ENCODE results near the gene TAOK2.

The TAOK2 gene

DNA sequence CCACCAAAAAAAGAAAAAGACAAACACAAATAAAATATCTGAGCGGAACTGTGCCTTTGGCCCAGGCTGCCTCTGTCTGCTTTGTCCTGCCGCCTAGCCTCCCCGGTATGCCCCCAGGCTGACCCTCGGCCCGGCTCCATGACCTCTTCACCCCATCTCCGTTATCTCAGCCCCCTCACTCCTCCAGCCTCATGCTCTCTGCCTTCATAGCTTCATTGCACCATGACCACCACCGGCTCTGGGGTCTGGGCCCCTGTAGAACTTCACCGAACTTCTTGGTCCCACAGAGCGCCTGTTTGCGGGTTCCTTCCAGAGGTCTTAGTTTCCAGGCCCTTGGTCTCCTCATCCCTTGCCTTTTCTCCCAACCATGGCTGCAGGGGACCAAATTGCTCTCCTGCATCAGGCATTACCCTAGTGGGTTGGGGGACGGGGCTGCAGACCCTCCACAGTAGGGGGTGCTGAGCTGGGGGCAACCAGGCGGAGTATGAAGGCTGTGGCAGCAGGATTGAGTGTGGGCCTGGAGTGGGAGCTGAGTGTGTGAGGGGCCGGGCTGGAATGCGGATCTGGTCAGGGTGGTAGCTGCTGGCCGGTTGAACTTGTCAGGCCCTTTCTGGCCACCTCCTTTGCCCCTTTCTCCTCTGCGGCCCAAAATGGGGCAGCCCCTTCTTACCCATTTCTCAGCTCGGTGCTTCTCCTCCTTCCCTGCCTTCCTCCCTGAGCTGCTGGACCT lies 14.8 kb downstream of the TAOK2 start:
- H3K4me1 ChIP-seq (ENCODE audit: control insufficient read depth, insufficient read depth, low read length), result no peaks in the 10 kb centered on the region
- ChIA-PET CTCF (interaction anchor here (0.6 to 1.8 kb wide), 5 partner anchors 17 to 421 kb away, joined by 3 to 6 read pairs (median 3); no protein-coding TSS in a partner anchor), POLR2A (interaction anchor here (1.0 to 2.9 kb wide), 3 partner anchors 10 to 63 kb away, joined by 3 to 7 read pairs (median 3); partner anchors contain the start of gene KCTD13)
- H3K36me3 ChIP-seq (ENCODE audit: control insufficient read depth in 2 of 2, insufficient read depth in 1 of 2, low read length in 2 of 2), result peaks cover 32 to 100% of the 10 kb centered on the region in 2 experiments
- H3K9me3 ChIP-seq (ENCODE audit: control insufficient read depth, insufficient read depth, low read depth, low read length), result no peaks in the 10 kb centered on the region
- H3K4me3 ChIP-seq (ENCODE audit: low read depth, low read length), result no peak overlapping the region
- H3K27ac ChIP-seq (ENCODE audit: extremely low read depth, low read depth, low read length), result no peak overlapping the region
- TF ChIP-seq, protein P1, sequence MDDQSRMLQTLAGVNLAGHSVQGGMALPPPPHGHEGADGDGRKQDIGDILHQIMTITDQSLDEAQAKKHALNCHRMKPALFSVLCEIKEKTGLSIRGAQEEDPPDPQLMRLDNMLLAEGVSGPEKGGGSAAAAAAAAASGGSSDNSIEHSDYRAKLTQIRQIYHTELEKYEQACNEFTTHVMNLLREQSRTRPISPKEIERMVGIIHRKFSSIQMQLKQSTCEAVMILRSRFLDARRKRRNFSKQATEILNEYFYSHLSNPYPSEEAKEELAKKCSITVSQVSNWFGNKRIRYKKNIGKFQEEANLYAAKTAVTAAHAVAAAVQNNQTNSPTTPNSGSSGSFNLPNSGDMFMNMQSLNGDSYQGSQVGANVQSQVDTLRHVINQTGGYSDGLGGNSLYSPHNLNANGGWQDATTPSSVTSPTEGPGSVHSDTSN (CRISPR knock-in tag; IDR thresholded peaks at IDR 0.05), result no peak
- TF ChIP-seq ZNF138 (tag by site-specific recombination; IDR thresholded peaks at IDR 0.05; ENCODE audit: borderline replicate concordance) (no peak), REPIN1 (tag by site-specific recombination; IDR thresholded peaks at IDR 0.05; ENCODE audit: low read depth) (no peak), YY1 (tag by site-specific recombination; IDR thresholded peaks at IDR 0.05) (no peak), ZNF670 (tag by site-specific recombination; IDR thresholded peaks at IDR 0.05; ENCODE audit: low read depth) (no peak), ZNF248 (tag by site-specific recombination; IDR thresholded peaks at IDR 0.05) (no peak), SALL2 (tag by site-specific recombination; IDR thresholded peaks at IDR 0.05; ENCODE audit: borderline replicate concordance) (no peak), ZBTB8A (tag by site-specific recombination; IDR thresholded peaks at IDR 0.05) (no peak), EGR2 (tag by site-specific recombination; IDR thresholded peaks at IDR 0.05; ENCODE audit: low read depth) (no peak), ZNF701 (tag by site-specific recombination; IDR thresholded peaks at IDR 0.05) (no peak), ZNF621 (tag by site-specific recombination; IDR thresholded peaks at IDR 0.05) (no peak), HOXD13 (CRISPR knock-in tag; IDR thresholded peaks at IDR 0.05; ENCODE audit: borderline replicate concordance) (no peak)
- TF ChIP-seq, protein P2, sequence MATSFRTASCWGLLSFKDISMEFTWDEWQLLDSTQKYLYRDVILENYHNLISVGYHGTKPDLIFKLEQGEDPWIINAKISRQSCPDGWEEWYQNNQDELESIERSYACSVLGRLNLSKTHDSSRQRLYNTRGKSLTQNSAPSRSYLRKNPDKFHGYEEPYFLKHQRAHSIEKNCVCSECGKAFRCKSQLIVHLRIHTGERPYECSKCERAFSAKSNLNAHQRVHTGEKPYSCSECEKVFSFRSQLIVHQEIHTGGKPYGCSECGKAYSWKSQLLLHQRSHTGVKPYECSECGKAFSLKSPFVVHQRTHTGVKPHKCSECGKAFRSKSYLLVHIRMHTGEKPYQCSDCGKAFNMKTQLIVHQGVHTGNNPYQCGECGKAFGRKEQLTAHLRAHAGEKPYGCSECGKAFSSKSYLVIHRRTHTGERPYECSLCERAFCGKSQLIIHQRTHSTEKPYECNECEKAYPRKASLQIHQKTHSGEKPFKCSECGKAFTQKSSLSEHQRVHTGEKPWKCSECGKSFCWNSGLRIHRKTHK (tag by site-specific recombination; IDR thresholded peaks at IDR 0.05), result no peak
- TF ChIP-seq, protein P3, sequence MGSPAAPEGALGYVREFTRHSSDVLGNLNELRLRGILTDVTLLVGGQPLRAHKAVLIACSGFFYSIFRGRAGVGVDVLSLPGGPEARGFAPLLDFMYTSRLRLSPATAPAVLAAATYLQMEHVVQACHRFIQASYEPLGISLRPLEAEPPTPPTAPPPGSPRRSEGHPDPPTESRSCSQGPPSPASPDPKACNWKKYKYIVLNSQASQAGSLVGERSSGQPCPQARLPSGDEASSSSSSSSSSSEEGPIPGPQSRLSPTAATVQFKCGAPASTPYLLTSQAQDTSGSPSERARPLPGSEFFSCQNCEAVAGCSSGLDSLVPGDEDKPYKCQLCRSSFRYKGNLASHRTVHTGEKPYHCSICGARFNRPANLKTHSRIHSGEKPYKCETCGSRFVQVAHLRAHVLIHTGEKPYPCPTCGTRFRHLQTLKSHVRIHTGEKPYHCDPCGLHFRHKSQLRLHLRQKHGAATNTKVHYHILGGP (tag by site-specific recombination; IDR thresholded peaks at IDR 0.05), result no peak
- TF ChIP-seq, protein P4, sequence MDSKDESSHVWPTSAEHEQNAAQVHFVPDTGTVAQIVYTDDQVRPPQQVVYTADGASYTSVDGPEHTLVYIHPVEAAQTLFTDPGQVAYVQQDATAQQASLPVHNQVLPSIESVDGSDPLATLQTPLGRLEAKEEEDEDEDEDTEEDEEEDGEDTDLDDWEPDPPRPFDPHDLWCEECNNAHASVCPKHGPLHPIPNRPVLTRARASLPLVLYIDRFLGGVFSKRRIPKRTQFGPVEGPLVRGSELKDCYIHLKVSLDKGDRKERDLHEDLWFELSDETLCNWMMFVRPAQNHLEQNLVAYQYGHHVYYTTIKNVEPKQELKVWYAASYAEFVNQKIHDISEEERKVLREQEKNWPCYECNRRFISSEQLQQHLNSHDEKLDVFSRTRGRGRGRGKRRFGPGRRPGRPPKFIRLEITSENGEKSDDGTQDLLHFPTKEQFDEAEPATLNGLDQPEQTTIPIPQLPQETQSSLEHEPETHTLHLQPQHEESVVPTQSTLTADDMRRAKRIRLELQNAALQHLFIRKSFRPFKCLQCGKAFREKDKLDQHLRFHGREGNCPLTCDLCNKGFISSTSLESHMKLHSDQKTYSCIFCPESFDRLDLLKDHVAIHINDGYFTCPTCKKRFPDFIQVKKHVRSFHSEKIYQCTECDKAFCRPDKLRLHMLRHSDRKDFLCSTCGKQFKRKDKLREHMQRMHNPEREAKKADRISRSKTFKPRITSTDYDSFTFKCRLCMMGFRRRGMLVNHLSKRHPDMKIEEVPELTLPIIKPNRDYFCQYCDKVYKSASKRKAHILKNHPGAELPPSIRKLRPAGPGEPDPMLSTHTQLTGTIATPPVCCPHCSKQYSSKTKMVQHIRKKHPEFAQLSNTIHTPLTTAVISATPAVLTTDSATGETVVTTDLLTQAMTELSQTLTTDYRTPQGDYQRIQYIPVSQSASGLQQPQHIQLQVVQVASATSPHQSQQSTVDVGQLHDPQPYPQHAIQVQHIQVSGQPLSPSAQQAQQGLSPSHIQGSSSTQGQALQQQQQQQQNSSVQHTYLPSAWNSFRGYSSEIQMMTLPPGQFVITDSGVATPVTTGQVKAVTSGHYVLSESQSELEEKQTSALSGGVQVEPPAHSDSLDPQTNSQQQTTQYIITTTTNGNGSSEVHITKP (tag by site-specific recombination; IDR thresholded peaks at IDR 0.05), result no peak

Data from HEK293 (cell line).